GM21360 (cell line): ENCODE results near the gene ZNF726.
"Not testable (repeated sequence)": the region's sequence is repeated elsewhere in the genome, so short reads cannot be mapped to it uniquely, and the experiment has no call there.

Experiments used
- ATAC-seq: cut with Tn5 transposase; IDR thresholded peaks from one replicate; pipeline ENCODE4 v1.9.1; 2021; ENCODE audit warnings: mild to moderate bottlenecking, moderate library complexity; ENCODE audit not compliant: unreplicated experiment

The ZNF726 gene

GRCh38 chr19:23914402-23915286 lies at the start of gene ZNF726:
Gene ZNF726 (plus strand): TSS chr19:23914886. CDS start chr19:23914995, 109 bp downstream.
- ATAC-seq, result peak; percentile 97

GRCh38 chr19:23867895-23868294 lies 46.8 kb upstream of the ZNF726 start:
- ATAC-seq, result no peak

GRCh38 chr19:23868630-23869029 lies 46.1 kb upstream of the ZNF726 start:
- no peak for ATAC-seq

GRCh38 chr19:23872282-23872919 lies 42.3 kb upstream of the ZNF726 start:
- ATAC-seq, result no peak

- ATAC-seq, result no peak
These were observed 38.4 kb upstream of the ZNF726 start for GRCh38 chr19:23876261-23876660.

- ATAC-seq, result not testable (repeated sequence)
These were observed 37.9 kb upstream of the ZNF726 start for GRCh38 chr19:23876756-23877155.

GRCh38 chr19:23882493-23882892 lies 32.2 kb upstream of the ZNF726 start:
- ATAC-seq, result no peak

- no peak for ATAC-seq
These were observed 30.3 kb upstream of the ZNF726 start for GRCh38 chr19:23884363-23884762.

GRCh38 chr19:23887642-23888041 lies 27.0 kb upstream of the ZNF726 start:
- no peak for ATAC-seq

- ATAC-seq, result not testable (repeated sequence)
These were observed 18.6 kb upstream of the ZNF726 start for GRCh38 chr19:23896096-23896495.

- no peak for ATAC-seq
These were observed 17.8 kb upstream of the ZNF726 start for GRCh38 chr19:23896912-23897311.

GRCh38 chr19:23901360-23901759 lies 13.3 kb upstream of the ZNF726 start:
- no peak for ATAC-seq

GRCh38 chr19:23904406-23904805 lies 10.3 kb upstream of the ZNF726 start:
- ATAC-seq, result no peak

- ATAC-seq, result no peak
These were observed 8.9 kb upstream of the ZNF726 start for GRCh38 chr19:23905771-23906170.

- no peak for ATAC-seq
These were observed 7.9 kb upstream of the ZNF726 start for GRCh38 chr19:23906835-23907234.

- ATAC-seq, result no peak
These were observed 6.5 kb upstream of the ZNF726 start for GRCh38 chr19:23908165-23908564.

- no peak for ATAC-seq
These were observed 5.5 kb upstream of the ZNF726 start for GRCh38 chr19:23909222-23909621.

- ATAC-seq, result no peak
These were observed 755 bp upstream of the ZNF726 start for GRCh38 chr19:23913931-23914330.

- no peak for ATAC-seq
These were observed 2.3 kb downstream of the ZNF726 start for GRCh38 chr19:23916991-23917390.

- ATAC-seq, result no peak
These were observed 3.2 kb downstream of the ZNF726 start for GRCh38 chr19:23917856-23918255.

- ATAC-seq, result no peak
These were observed 10.6 kb downstream of the ZNF726 start for GRCh38 chr19:23925285-23925684.

GRCh38 chr19:23932878-23933277 lies 18.2 kb downstream of the ZNF726 start:
- no peak for ATAC-seq
